Adrenal gland (tissue), 5 donors: ENCODE results near the gene KLHL3.

Source experiments
- CTCF ChIP-seq, 6 experiments: fragments of 450-650 bp in 4 of 6; fragments of 200-600 bp in 2 of 6; sonication (generic) in 1 of 6; IDR thresholded peaks; 1 replicate in 5 of 6; 2 replicates in 1 of 6; pipeline versions ENCODE4 v1.5.1 to v1.8.0; 2016 to 2021; ENCODE audit warnings: antibody characterized with exemption in 6 of 6, mild to moderate bottlenecking in 2 of 6, moderate library complexity in 1 of 6
- POLR2A ChIP-seq, 2 donors: fragments of 450-650 bp; IDR thresholded peaks; one replicate each; pipeline ENCODE4 v1.6.1; 2017; ENCODE audit warnings: antibody characterized with exemption in 2 of 2, mild to moderate bottlenecking in 2 of 2, moderate library complexity in 1 of 2
- donor health status: DM: no; HTN: no; CAD: no.

- TF ChIP-seq CTCF (IDR thresholded peaks at IDR 0.05) (no peak), POLR2A (IDR thresholded peaks at IDR 0.05) (no peak)
Measured at GRCh38 chr5:137659209-137659608, 76.7 kb downstream of the KLHL3 start.
